Hepatocyte (in vitro differentiated cells): ENCODE results near the gene FUT1.

Source experiments
- CTCF ChIP-seq: fragments of 200-600 bp; sonication (generic); IDR thresholded peaks from 2 replicates; pipeline ENCODE4 v1.5.1; 2016; ENCODE audit warnings: antibody characterized with exemption, mild to moderate bottlenecking; ENCODE audit not compliant: poor library complexity
- EZH2 ChIP-seq: fragments of 200-600 bp; sonication (generic); IDR thresholded peaks from 2 replicates; pipeline ENCODE4 v1.6.1; 2016; ENCODE audit warnings: antibody characterized with exemption, mild to moderate bottlenecking, borderline replicate concordance
- EZH2phosphoT487 ChIP-seq: fragments of 200-600 bp; sonication (generic); IDR thresholded peaks from one replicate; pipeline ENCODE4 v1.6.1; 2018; ENCODE audit warnings: antibody characterized with exemption, mild to moderate bottlenecking, low read depth, moderate library complexity; ENCODE audit not compliant: unreplicated experiment, severe bottlenecking

GRCh38 chr19:48793271-48793670 is 40.8 kb upstream of the FUT1 start:
- TF ChIP-seq CTCF (no peak), EZH2phosphoT487 (no peak), EZH2 (no peak)
